GM18868 (cell line): ENCODE data around the gene CDIP1.

ENCODE experiments used
- ATAC-seq: cut with Tn5 transposase; IDR thresholded peaks from one replicate; pipeline ENCODE4 v1.9.1; 2021; ENCODE audit warnings: mild to moderate bottlenecking, moderate library complexity; ENCODE audit not compliant: unreplicated experiment

The CDIP1 gene

DNA sequence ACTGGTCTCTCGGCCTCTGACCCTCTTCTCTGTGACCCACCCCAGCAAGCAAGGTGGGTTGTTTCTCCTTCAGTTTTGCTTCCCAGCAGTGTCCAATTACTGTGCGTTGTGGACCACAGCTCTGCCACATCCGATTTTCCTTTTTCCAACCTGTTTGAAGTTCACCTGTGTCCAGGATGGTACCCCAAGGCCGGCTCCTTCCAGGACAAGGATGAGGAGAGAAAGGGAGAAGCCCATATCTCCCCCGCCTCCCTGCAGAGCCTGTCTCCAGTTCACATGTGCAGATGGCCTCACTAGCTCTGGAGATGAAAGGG, 77.7 kb downstream of the CDIP1 start:
- no peak for ATAC-seq
